K562 (cell line): ENCODE results near the gene CBLL2. TPM values are rescaled to one million over a fixed set of nuclear protein-coding genes. Genes with fewer than 3 reads are reported as not detected.

Experiments used
- ATAC-seq: fragments of 200-7000 bp; cut with Tn5 transposase; 3 replicates; pipeline ENCODE4 v1.9.1; 2020; ENCODE audit warnings: moderate library complexity
- BruUV-seq: library from RNA; stranded (reverse); fragments of 400-500 nt; replicated peaks from 2 replicates; lab custom pipeline; 2021; lab: Mats Ljungman, UMichigan
- CTCF ChIA-PET: fragments of 300-600 bp; formaldehyde crosslinking; extraction: SDS; loops from one replicate; lab custom pipeline; 2021; ENCODE audit warnings: low intra/inter-chr PET ratio; lab: Yijun Ruan, JAX
- POLR2A ChIA-PET: fragments of 300-600, 350-650 bp; sonication (Branson Sonifier 250); formaldehyde crosslinking; extraction: SDS; loops from one replicate; lab custom pipeline; 2021; ENCODE audit warnings: antibody characterized with exemption, inconsistent platforms; lab: Yijun Ruan, JAX
- DNase-seq, 4 experiments: peaks; one replicate each; pipeline versions ENCODE4 v3.0.0 to v3.0.0-alpha.2; 2011 to 2018; ENCODE audit warnings: low spot score in 3 of 4, mixed read lengths in 3 of 4; ENCODE audit errors: extremely low read depth in 1 of 4
- FAIRE-seq: peaks from 2 replicates; lab custom pipeline; 2011; peaks lifted over from hg19 to GRCh38; lab: Jason Lieb, UNC
- H2AFZ ChIP-seq: 2 replicates; pipeline ENCODE4 v1.6.0; 2011; ENCODE audit warnings: low read depth, low read length, control low read depth, inconsistent platforms
- H3K27ac ChIP-seq: fragments of 200-600 bp; 3 replicates; pipeline ENCODE4 v1.8.0; 2011; ENCODE audit warnings: low read depth, mild to moderate bottlenecking, control low read depth, inconsistent platforms, low read length, moderate library complexity, mixed read lengths; ENCODE audit errors: extremely low read depth
- H3K27me3 ChIP-seq, 2 experiments: fragments of 300-600 bp in 1 of 2; 2 replicates in 1 of 2; 3 replicates in 1 of 2; pipeline versions ENCODE4 v1.6.0 to v1.8.0; 2011; ENCODE audit warnings: inconsistent platforms in 2 of 2, low read length in 2 of 2, mild to moderate bottlenecking in 1 of 2, mixed read lengths in 1 of 2, moderate library complexity in 1 of 2; ENCODE audit not compliant: control insufficient read depth in 2 of 2, insufficient read depth in 2 of 2
- H3K36me3 ChIP-seq: fragments of 300-600 bp; 3 replicates; pipeline ENCODE4 v1.8.0; 2011; ENCODE audit warnings: mild to moderate bottlenecking, low read length, inconsistent platforms; ENCODE audit not compliant: control insufficient read depth, insufficient read depth
- H3K4me1 ChIP-seq, 2 experiments: fragments of 200-600 bp in 1 of 2; replicated peaks in 1 of 2; 2 replicates in 1 of 2; 3 replicates in 1 of 2; pipeline versions ENCODE4 v1.5.1 to v1.8.0; 2011; ENCODE audit warnings: inconsistent platforms in 2 of 2, low read length in 2 of 2, mild to moderate bottlenecking in 1 of 2, mixed read lengths in 1 of 2, moderate library complexity in 1 of 2; ENCODE audit not compliant: control insufficient read depth in 2 of 2, insufficient read depth in 2 of 2
- H3K4me2 ChIP-seq: 2 replicates; pipeline ENCODE4 v1.6.1; 2011; ENCODE audit warnings: low read length, control low read depth, inconsistent platforms, mixed read lengths; ENCODE audit not compliant: insufficient read depth
- H3K4me3 ChIP-seq: fragments of 200-600 bp; sonication (generic), shearing (Covaris generic); 2 replicates; pipeline ENCODE4 v1.5.1; 2016; ENCODE audit warnings: control low read depth, inconsistent platforms
- H3K79me2 ChIP-seq: fragments of 200-600 bp; 3 replicates; pipeline ENCODE4 v1.8.0; 2011; ENCODE audit warnings: low read length, inconsistent platforms; ENCODE audit not compliant: control insufficient read depth, insufficient read depth
- H3K9ac ChIP-seq, 2 experiments: 2 replicates each; pipeline versions ENCODE4 v1.6.0 to v1.6.1; 2011; ENCODE audit warnings: low read depth in 2 of 2, low read length in 2 of 2, control low read depth in 1 of 2, inconsistent platforms in 1 of 2, mild to moderate bottlenecking in 1 of 2, mixed read lengths in 1 of 2; ENCODE audit not compliant: insufficient read depth in 1 of 2
- H3K9me1 ChIP-seq: one replicate; pipeline ENCODE4 v1.6.0; 2011; ENCODE audit warnings: inconsistent platforms, mild to moderate bottlenecking, low read length, moderate library complexity; ENCODE audit not compliant: control insufficient read depth, insufficient read depth
- H3K9me3 ChIP-seq: replicated peaks from 2 replicates; pipeline ENCODE4 v1.5.1; 2011; ENCODE audit warnings: low read depth, low read length, inconsistent platforms; ENCODE audit not compliant: control insufficient read depth, insufficient read depth
- H4K20me1 ChIP-seq: replicated peaks from 2 replicates; pipeline ENCODE4 v1.6.1; 2011; ENCODE audit warnings: low read length, inconsistent platforms, mixed read lengths; ENCODE audit not compliant: control insufficient read depth, insufficient read depth
- LARP7 ChIP-seq: fragments of 450-650 bp; IDR thresholded peaks from 2 replicates; pipeline ENCODE4 v1.6.1; 2016
- MITF ChIP-seq: IDR thresholded peaks from 2 replicates; pipeline ENCODE4 v1.6.1; 2014; ENCODE audit warnings: antibody characterized with exemption
- PHB ChIP-seq: fragments of 250-450 bp; sonication (Bioruptor Pico); IDR thresholded peaks from 2 replicates; pipeline ENCODE4 v1.5.0; 2021
- PHB2 ChIP-seq: fragments of 450-650 bp; IDR thresholded peaks from 2 replicates; pipeline ENCODE4 v1.6.1; 2017; ENCODE audit warnings: low read depth
- PRMT5 ChIP-seq: sonication (generic); formaldehyde crosslinking; IDR thresholded peaks from 2 replicates; pipeline ENCODE4 v1.5.0; 2020; ENCODE audit warnings: missing genetic modification reagents
- ZBTB33 ChIP-seq: sonication (generic); formaldehyde crosslinking; IDR thresholded peaks from 2 replicates; pipeline ENCODE4 v1.8.1; 2023; ENCODE audit warnings: mild to moderate bottlenecking, missing genetic modification reagents
- ZKSCAN3 ChIP-seq: fragments of 250-450 bp; sonication (Bioruptor Pico); IDR thresholded peaks from 2 replicates; pipeline ENCODE4 v1.4.0; 2020
- ZMIZ1 ChIP-seq, 2 experiments: fragments of 150-350 bp in 1 of 2; IDR thresholded peaks; 2 replicates each; pipeline ENCODE4 v1.6.1; 2012 to 2016; ENCODE audit warnings: low read depth in 2 of 2, low read length in 2 of 2, mild to moderate bottlenecking in 1 of 2, moderate library complexity in 1 of 2
- ZNF282 ChIP-seq: sonication (generic); formaldehyde crosslinking; IDR thresholded peaks from 2 replicates; pipeline ENCODE4 v1.8.1; 2023; ENCODE audit warnings: missing genetic modification reagents
- ZNF408 ChIP-seq: fragments of 250-450 bp; sonication (Bioruptor Pico); IDR thresholded peaks from 2 replicates; pipeline ENCODE4 v1.4.0; 2020; ENCODE audit warnings: low read depth, mild to moderate bottlenecking, moderate library complexity
- WGBS: fragments of 100-300 bp; shearing (Covaris generic); methylation state at CpG from one replicate; pipeline ENCODE4 v1.1.6; 2016; ENCODE audit warnings: low coverage, mixed read lengths; ENCODE audit not compliant: insufficient coverage; ENCODE audit errors: missing lambda C conversion rate; 5-methylcytosine and 5-hydroxymethylcytosine counted together
- in situ Hi-C: fragments of 300-500 bp; cut with MboI; formaldehyde crosslinking; loops from 4 replicates; pipeline ENCODE4 v1.15.0; 2018; ENCODE audit warnings: inconsistent platforms, mixed read lengths
- intact Hi-C: fragments of 100-400 bp; cut with micrococcal nuclease; formaldehyde crosslinking; loops from 2 replicates; pipeline ENCODE4 v1.14.2; 2022
- polyA plus RNA-seq, 8 experiments: library from polyadenylated mRNA; depleted of rRNA in 4 of 8; stranded (reverse) in 5 of 8; unstranded in 3 of 8; fragments of >200 nt; fragmentation: Nextera tagmentation in 2 of 8; fragmentation: Illumina TruSeq in 1 of 8; extraction: Ambion mirVana in 2 of 8; extraction: Trizol in 1 of 8; gene quantifications; 2 replicates each; pipeline versions ENCODE4 v1.2.1 to v1.2.3, GENCODE V29; 2011 to 2014; ENCODE audit warnings: inconsistent platforms in 1 of 8, missing spikeins in 1 of 8
- total RNA-seq, 7 experiments: library from RNA; depleted of rRNA in 6 of 7; stranded (reverse); fragments of >200 nt in 6 of 7; fragmentation: Illumina TruSeq in 2 of 7; extraction: Trizol in 2 of 7; gene quantifications; 2 replicates each; pipeline versions ENCODE4 v1.2.1 to v1.2.3, GENCODE V29; 2011 to 2021; ENCODE audit warnings: low replicate concordance in 1 of 7

Gene CBLL2
- total and polyA plus RNA-seq, 9 of the 15 experiments (the other 6 are each of a cell fraction or from before 2014, with no cell fraction given) = not detected

GRCh38 chrX:22314211-22314610 lies 41.5 kb downstream of the CBLL2 start:
- no peaks in the 10 kb centered on the region for H3K4me1 ChIP-seq
- no peak overlapping the region for H3K9ac ChIP-seq
- H3K79me2 ChIP-seq = no peaks in the 10 kb centered on the region
- no peaks in the 10 kb centered on the region for H3K36me3 ChIP-seq
- H3K27me3 ChIP-seq = no peaks in the 10 kb centered on the region
- ChIA-PET POLR2A (no interaction called here), CTCF (no interaction called here)
- H3K27ac ChIP-seq = no peak overlapping the region
- in situ Hi-C loops (no loop called here), intact Hi-C loops (no loop called here)
- no TSS peak for BruUV-seq
- ATAC-seq = no peak
- H3K9me3 ChIP-seq = no peaks in the 10 kb centered on the region
- no peak overlapping the region for H3K4me3 ChIP-seq
- DNase-seq = no peak
- FAIRE-seq = no peak
- H4K20me1 ChIP-seq = no peaks in the 10 kb centered on the region
- 0% methylated on average over 3 of the region's 5 CpGs for WGBS
- H3K4me2 ChIP-seq = no peak overlapping the region
- TF ChIP-seq ZNF282 (CRISPR knock-in tag) (no peak), ZBTB33 (CRISPR knock-in tag) (no peak), MITF (no peak), ZKSCAN3 (CRISPR knock-in tag) (no peak), PHB2 (no peak), PHB (CRISPR knock-in tag) (no peak), ZMIZ1 (IDR thresholded peaks at IDR 0.05; ENCODE audit: low read depth in 2 of 2, low read length in 2 of 2) (no peak), PRMT5 (CRISPR knock-in tag) (no peak), ZNF408 (no peak), LARP7 (no peak)
- H2AFZ ChIP-seq = no peak overlapping the region
- no peaks in the 10 kb centered on the region for H3K9me1 ChIP-seq
